Fibroblast of peridontal ligament (primary cell): ENCODE data around the gene KDM8.

Experiments used
- DNase-seq: peaks from one replicate; pipeline ENCODE4 v3.0.0-alpha.2; 2010; ENCODE audit errors: extremely low read depth

KDM8 gene

DNA sequence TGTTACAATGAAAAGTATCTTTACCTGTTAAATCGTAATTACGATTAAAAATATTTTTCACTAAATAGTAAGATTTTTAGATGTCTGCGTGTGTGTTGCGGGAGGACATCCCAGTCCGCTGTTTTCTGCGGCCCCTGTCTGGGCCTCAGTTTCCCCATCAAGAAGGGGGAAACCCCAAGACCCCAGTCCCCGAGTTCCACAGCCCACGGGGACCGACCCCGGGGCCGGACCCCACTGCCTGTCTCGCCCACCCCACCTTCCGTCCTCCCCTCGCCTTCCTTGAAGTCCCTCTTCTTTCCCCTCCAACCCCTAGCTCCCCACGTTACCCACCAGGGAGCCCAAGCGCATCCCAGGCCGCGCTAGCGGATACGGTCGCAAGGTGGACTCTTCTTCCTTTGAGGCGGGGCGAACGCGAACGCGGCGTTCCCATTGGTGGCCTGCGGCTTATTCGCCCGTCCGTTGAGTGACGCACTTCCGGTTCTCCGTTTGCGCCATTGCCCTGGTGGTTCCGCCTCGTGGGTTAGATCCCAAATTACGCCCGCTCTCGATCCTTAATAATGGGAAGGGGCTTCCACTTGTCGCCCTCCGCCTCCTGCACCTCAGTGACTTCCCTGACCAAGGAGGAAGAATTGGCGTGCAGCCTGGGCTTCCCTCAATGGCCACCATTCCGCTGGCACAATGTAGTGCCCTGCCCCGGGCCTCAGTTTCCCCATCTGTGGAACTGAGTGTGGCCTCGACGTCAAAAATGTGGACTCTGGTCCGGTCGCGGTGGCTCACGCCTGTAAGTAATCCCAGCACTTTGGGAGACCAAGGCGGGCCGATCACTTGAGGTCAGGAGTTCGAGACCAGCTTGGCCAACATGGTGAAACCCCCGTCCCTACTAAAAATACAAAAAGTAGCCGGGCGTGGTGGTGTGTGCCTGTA is 65.3 kb downstream of the KDM8 start, which contains the start of gene NSMCE1:
NSMCE1 (minus strand) TSS at position 397 of the 924 bp plus-strand sequence. CDS start 11,202 bp downstream, outside the sequence.
- DNase-seq: peak; percentile 97

DNA sequence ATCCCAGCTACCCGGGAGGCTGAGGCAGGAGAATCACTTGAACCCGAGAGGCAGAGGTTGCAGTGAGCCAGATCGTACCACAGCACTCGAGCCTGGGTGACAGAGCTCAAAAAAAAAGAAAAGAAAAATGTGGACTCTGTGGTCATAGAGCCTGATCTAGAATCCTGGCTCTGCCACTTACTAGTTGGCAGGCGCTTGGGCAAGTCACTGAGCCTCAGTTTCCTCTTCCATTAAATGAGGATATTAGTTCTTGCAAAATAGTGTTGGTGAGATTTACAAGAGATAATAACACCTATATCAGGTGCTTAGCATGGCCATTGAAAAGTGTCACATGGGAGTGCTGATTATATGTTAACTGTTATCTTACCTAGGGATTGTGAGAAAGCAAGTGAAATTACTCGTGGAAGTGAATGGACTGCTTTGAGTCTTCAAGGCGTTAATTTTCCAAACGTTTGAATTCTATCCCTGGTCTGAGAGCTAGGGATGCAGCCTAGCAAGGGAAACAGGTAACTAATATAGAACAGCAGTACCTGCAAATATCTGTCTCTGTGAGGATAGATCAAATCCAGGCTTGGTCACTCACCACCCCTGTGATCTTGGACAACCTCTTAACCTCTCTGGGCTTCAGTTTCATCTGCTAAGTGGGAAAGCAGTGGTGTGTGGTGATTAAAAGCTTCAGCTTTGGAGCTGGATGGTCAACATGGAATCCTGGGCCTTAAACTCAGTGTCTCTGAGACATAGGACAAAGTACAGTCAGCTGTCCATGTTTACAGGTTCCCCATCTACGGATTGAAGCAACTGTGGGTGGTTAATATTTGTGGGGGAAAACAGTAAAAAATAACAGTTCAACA is 66.2 kb downstream of the KDM8 start:
- no peak for DNase-seq

GRCh38 chr16:27270349-27270748 is 67.0 kb downstream of the KDM8 start:
- no peak for DNase-seq
